Liver (tissue), 9 donors: Measurements from ENCODE around the gene FOXN4. TPM values are rescaled to one million over a fixed set of nuclear protein-coding genes. Genes with fewer than 3 reads are reported as not detected.

ENCODE experiments used
- DNase-seq: peaks from one replicate; pipeline ENCODE4 v3.0.0-alpha.2; 2017; ENCODE audit warnings: low spot score
- H3K27ac ChIP-seq, 2 donors: one replicate each; pipeline ENCODE4 v1.7.0; 2013; ENCODE audit warnings: inconsistent platforms in 2 of 2, low read length in 2 of 2, control low read depth in 1 of 2, low read depth in 1 of 2, mild to moderate bottlenecking in 1 of 2
- H3K27me3 ChIP-seq, 4 donors: one replicate each; pipeline versions ENCODE4 v1.6.1 to v1.7.0; 2013; ENCODE audit warnings: low read length in 3 of 4, inconsistent platforms in 1 of 4, mild to moderate bottlenecking in 1 of 4, moderate library complexity in 1 of 4; ENCODE audit not compliant: control insufficient read depth in 4 of 4, insufficient read depth in 4 of 4
- H3K36me3 ChIP-seq, 4 donors: one replicate each; pipeline versions ENCODE4 v1.6.1 to v1.7.0; 2013; ENCODE audit warnings: low read length in 3 of 4, mild to moderate bottlenecking in 3 of 4, low read depth in 1 of 4, moderate library complexity in 1 of 4; ENCODE audit not compliant: control insufficient read depth in 4 of 4, insufficient read depth in 3 of 4
- H3K4me1 ChIP-seq, 4 donors: one replicate each; pipeline versions ENCODE4 v1.6.1 to v1.7.0; 2013; ENCODE audit warnings: low read length in 3 of 4, mild to moderate bottlenecking in 3 of 4, moderate library complexity in 1 of 4; ENCODE audit not compliant: control insufficient read depth in 4 of 4, insufficient read depth in 4 of 4
- H3K4me3 ChIP-seq, 3 donors: one replicate each; pipeline versions ENCODE4 v1.6.1 to v1.7.0; 2013; ENCODE audit warnings: low read length in 3 of 3, control low read depth in 1 of 3, low read depth in 1 of 3, mild to moderate bottlenecking in 1 of 3
- H3K9ac ChIP-seq, 2 donors: one replicate each; pipeline ENCODE4 v1.7.0; 2013; ENCODE audit warnings: low read length in 2 of 2, mild to moderate bottlenecking in 2 of 2, moderate library complexity in 2 of 2, control low read depth in 1 of 2, low read depth in 1 of 2
- H3K9me3 ChIP-seq, 4 donors: one replicate each; pipeline versions ENCODE4 v1.6.1 to v1.7.0; 2013; ENCODE audit warnings: low read length in 3 of 4; ENCODE audit not compliant: control insufficient read depth in 4 of 4
- EGR1 ChIP-seq, 2 donors: IDR thresholded peaks; 2 replicates each; pipeline ENCODE4 v1.6.1; 2016 to 2018; ENCODE audit warnings: antibody characterized with exemption in 2 of 2, low read depth in 2 of 2
- FOXA1 ChIP-seq: IDR thresholded peaks from 2 replicates; pipeline ENCODE4 v1.6.1; 2016; ENCODE audit warnings: antibody characterized with exemption
- FOXA2 ChIP-seq: IDR thresholded peaks from 2 replicates; pipeline ENCODE4 v1.6.1; 2016; ENCODE audit warnings: antibody characterized with exemption
- GABPA ChIP-seq, 2 donors: IDR thresholded peaks in 1 of 2; conservative IDR thresholded peaks in 1 of 2; 2 replicates each; pipeline ENCODE4 v1.6.1; 2016; ENCODE audit warnings: antibody characterized with exemption in 2 of 2, mild to moderate bottlenecking in 1 of 2, moderate library complexity in 1 of 2
- HNF4A ChIP-seq, 2 donors: conservative IDR thresholded peaks; 2 replicates each; pipeline ENCODE4 v1.6.1; 2016; ENCODE audit warnings: antibody characterized with exemption in 2 of 2, mild to moderate bottlenecking in 2 of 2
- HNF4G ChIP-seq: IDR thresholded peaks from 2 replicates; pipeline ENCODE4 v1.6.1; 2016; ENCODE audit warnings: antibody characterized with exemption
- JUND ChIP-seq, 2 donors: IDR thresholded peaks; 2 replicates each; pipeline ENCODE4 v1.6.1; 2016; ENCODE audit warnings: antibody characterized with exemption in 2 of 2
- NR2F2 ChIP-seq: IDR thresholded peaks from 2 replicates; pipeline ENCODE4 v1.6.1; 2016; ENCODE audit warnings: antibody characterized with exemption
- RAD21 ChIP-seq, 2 donors: IDR thresholded peaks; 2 replicates each; pipeline ENCODE4 v1.6.1; 2016; ENCODE audit warnings: antibody characterized with exemption in 2 of 2, mild to moderate bottlenecking in 2 of 2
- RXRA ChIP-seq, 2 donors: IDR thresholded peaks; 2 replicates each; pipeline ENCODE4 v1.6.1; 2017 to 2018; ENCODE audit warnings: antibody characterized with exemption in 2 of 2, mild to moderate bottlenecking in 1 of 2
- SP1 ChIP-seq: IDR thresholded peaks from 2 replicates; pipeline ENCODE4 v1.6.1; 2018; ENCODE audit warnings: antibody characterized with exemption, mild to moderate bottlenecking
- TAF1 ChIP-seq: conservative IDR thresholded peaks from 2 replicates; pipeline ENCODE4 v1.6.1; 2016; ENCODE audit warnings: antibody characterized with exemption, mild to moderate bottlenecking
- YY1 ChIP-seq: IDR thresholded peaks from 2 replicates; pipeline ENCODE4 v1.6.1; 2016; ENCODE audit warnings: antibody characterized with exemption, mild to moderate bottlenecking
- WGBS: extraction: QIAGEN DNeasy Blood & Tissue Kit; methylation state at CpG from one replicate; pipeline ENCODE4 v1.1.7; 2013; 5-methylcytosine and 5-hydroxymethylcytosine counted together
- polyA plus RNA-seq, 2 donors: library from polyadenylated mRNA; stranded (reverse) in 1 of 2; unstranded in 1 of 2; fragments of 200-250 nt in 1 of 2; fragments of >200 nt in 1 of 2; fragmentation: Nextera tagmentation in 1 of 2; extraction: Ambion mirVana in 1 of 2; gene quantifications; one replicate each; pipeline versions ENCODE4 v1.2.1 to v1.2.3, GENCODE V29; 2013 to 2015
- total RNA-seq, 2 donors: library from RNA; depleted of rRNA; stranded (reverse); fragments of >200 nt; gene quantifications; one replicate each; pipeline ENCODE4 v1.2.3, GENCODE V29; 2014
- TF ChIP-seq, protein P1 (sequence below): IDR thresholded peaks from 2 replicates; pipeline ENCODE4 v1.6.1; 2016; ENCODE audit warnings: antibody characterized with exemption
- TF ChIP-seq, protein P2 (sequence below): IDR thresholded peaks from 2 replicates; pipeline ENCODE4 v1.6.1; 2016; ENCODE audit warnings: antibody characterized with exemption
- TF ChIP-seq, protein P3 (sequence below): IDR thresholded peaks from 2 replicates; pipeline ENCODE4 v1.6.1; 2016; ENCODE audit warnings: antibody characterized with exemption, mild to moderate bottlenecking
- TF ChIP-seq, protein P4 (sequence below): IDR thresholded peaks from 2 replicates; pipeline ENCODE4 v1.6.1; 2016; ENCODE audit warnings: antibody characterized with exemption
- TF ChIP-seq, protein P5 (sequence below): fragments of 150-350 bp; IDR thresholded peaks from 2 replicates; pipeline ENCODE4 v1.5.1; 2017; ENCODE audit warnings: improper control_type of control experiment, low read depth, low read length; ENCODE audit not compliant: missing input control
- donor health status: healthy.
- donor health status: healthy.
- donor health status: healthy.
- donor health status: healthy.
- donor health status: healthy.

The FOXN4 gene
- total and polyA plus RNA-seq, 4 donors = not detected

DNA sequence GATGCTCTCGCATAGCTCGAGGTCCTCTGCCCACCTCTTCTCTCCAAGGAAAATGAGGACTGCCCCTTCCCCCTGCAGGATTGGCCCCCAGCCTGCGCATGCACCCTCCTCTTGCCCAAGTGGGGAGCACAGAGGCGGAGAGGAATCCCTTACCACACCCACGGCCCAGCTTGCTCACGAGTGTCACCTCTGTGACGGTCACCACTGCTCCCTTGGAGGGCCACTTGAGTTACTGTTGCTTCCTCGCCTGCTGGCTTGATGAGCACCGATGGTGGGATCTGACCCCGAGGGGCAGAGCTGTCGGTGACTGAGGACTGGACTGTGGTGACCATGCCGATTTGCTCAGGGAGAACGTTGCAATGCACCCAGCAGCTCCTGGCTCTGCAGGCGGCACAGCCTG lies 41.7 kb downstream of the FOXN4 start (continued):
- TF ChIP-seq RAD21 (IDR thresholded peaks at IDR 0.05) (no peak), HNF4G (no peak), RXRA (IDR thresholded peaks at IDR 0.05) (no peak), FOXA1 (no peak), YY1 (no peak), SP1 (no peak)
- TF ChIP-seq, protein P1, sequence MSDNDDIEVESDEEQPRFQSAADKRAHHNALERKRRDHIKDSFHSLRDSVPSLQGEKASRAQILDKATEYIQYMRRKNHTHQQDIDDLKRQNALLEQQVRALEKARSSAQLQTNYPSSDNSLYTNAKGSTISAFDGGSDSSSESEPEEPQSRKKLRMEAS = no peak

DNA sequence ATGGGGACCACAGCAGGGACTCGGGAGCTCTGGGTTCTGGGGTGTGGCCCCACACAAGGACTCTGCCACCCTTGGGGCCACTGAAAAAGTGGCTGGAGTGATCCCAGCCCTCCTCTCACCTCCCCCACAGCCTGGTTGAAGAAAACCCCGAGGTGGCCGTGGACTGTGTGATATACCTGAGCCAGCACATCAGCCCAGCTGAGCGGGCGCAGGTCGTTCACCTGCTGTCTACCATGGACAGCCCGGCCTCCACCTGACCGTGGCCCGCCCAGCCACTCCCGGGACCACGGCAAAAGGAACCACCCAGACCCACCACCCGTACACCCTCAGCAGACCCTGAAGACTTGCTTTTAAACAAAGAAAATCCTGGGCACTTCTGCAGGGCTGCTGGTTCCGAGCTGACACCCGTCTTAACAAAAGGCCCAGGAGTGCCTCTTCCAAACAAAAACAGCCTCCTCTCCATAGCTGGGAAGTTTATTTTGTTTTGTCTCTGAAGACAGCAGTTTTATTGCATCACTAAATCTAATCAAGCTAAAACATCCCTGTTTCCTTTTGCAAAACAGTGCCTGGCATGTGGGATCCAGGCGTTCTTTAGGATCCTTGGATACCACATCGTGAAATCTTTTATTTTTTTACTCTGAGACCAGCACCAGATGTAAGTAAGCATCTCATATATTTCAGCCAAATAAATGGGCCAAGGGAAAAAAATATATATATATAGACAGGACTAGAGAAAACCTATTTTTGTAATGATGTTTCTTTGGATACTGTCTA lies 42.8 kb downstream of the FOXN4 start:
- H3K27me3 ChIP-seq = no peaks in the 10 kb centered on the region
- TF ChIP-seq, protein P2, sequence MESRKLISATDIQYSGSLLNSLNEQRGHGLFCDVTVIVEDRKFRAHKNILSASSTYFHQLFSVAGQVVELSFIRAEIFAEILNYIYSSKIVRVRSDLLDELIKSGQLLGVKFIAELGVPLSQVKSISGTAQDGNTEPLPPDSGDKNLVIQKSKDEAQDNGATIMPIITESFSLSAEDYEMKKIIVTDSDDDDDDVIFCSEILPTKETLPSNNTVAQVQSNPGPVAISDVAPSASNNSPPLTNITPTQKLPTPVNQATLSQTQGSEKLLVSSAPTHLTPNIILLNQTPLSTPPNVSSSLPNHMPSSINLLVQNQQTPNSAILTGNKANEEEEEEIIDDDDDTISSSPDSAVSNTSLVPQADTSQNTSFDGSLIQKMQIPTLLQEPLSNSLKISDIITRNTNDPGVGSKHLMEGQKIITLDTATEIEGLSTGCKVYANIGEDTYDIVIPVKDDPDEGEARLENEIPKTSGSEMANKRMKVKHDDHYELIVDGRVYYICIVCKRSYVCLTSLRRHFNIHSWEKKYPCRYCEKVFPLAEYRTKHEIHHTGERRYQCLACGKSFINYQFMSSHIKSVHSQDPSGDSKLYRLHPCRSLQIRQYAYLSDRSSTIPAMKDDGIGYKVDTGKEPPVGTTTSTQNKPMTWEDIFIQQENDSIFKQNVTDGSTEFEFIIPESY = no peak
- no peak for TF ChIP-seq YY1
- TF ChIP-seq, protein P1 = no peak
- no peak for TF ChIP-seq GABPA (IDR thresholded peaks at IDR 0.05 in 1 of 2, conservative IDR thresholded peaks at IDR 0.05 in 1 of 2)
- no peak for TF ChIP-seq RAD21 (IDR thresholded peaks at IDR 0.05)
- TF ChIP-seq NR2F2 = no peak
- TF ChIP-seq, protein P3, sequence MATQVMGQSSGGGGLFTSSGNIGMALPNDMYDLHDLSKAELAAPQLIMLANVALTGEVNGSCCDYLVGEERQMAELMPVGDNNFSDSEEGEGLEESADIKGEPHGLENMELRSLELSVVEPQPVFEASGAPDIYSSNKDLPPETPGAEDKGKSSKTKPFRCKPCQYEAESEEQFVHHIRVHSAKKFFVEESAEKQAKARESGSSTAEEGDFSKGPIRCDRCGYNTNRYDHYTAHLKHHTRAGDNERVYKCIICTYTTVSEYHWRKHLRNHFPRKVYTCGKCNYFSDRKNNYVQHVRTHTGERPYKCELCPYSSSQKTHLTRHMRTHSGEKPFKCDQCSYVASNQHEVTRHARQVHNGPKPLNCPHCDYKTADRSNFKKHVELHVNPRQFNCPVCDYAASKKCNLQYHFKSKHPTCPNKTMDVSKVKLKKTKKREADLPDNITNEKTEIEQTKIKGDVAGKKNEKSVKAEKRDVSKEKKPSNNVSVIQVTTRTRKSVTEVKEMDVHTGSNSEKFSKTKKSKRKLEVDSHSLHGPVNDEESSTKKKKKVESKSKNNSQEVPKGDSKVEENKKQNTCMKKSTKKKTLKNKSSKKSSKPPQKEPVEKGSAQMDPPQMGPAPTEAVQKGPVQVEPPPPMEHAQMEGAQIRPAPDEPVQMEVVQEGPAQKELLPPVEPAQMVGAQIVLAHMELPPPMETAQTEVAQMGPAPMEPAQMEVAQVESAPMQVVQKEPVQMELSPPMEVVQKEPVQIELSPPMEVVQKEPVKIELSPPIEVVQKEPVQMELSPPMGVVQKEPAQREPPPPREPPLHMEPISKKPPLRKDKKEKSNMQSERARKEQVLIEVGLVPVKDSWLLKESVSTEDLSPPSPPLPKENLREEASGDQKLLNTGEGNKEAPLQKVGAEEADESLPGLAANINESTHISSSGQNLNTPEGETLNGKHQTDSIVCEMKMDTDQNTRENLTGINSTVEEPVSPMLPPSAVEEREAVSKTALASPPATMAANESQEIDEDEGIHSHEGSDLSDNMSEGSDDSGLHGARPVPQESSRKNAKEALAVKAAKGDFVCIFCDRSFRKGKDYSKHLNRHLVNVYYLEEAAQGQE = no peak
- TF ChIP-seq FOXA1 = no peak
- no peak for TF ChIP-seq TAF1
- no peak for TF ChIP-seq HNF4A (conservative IDR thresholded peaks at IDR 0.05)
- TF ChIP-seq RXRA (IDR thresholded peaks at IDR 0.05) = no peak
- no peak for TF ChIP-seq HNF4G
- no peak for TF ChIP-seq JUND (IDR thresholded peaks at IDR 0.05)
- no peak for TF ChIP-seq EGR1 (IDR thresholded peaks at IDR 0.05; ENCODE audit: low read depth in 2 of 2)
- TF ChIP-seq, protein P4, sequence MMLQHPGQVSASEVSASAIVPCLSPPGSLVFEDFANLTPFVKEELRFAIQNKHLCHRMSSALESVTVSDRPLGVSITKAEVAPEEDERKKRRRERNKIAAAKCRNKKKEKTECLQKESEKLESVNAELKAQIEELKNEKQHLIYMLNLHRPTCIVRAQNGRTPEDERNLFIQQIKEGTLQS = no peak
- TF ChIP-seq, protein P5, sequence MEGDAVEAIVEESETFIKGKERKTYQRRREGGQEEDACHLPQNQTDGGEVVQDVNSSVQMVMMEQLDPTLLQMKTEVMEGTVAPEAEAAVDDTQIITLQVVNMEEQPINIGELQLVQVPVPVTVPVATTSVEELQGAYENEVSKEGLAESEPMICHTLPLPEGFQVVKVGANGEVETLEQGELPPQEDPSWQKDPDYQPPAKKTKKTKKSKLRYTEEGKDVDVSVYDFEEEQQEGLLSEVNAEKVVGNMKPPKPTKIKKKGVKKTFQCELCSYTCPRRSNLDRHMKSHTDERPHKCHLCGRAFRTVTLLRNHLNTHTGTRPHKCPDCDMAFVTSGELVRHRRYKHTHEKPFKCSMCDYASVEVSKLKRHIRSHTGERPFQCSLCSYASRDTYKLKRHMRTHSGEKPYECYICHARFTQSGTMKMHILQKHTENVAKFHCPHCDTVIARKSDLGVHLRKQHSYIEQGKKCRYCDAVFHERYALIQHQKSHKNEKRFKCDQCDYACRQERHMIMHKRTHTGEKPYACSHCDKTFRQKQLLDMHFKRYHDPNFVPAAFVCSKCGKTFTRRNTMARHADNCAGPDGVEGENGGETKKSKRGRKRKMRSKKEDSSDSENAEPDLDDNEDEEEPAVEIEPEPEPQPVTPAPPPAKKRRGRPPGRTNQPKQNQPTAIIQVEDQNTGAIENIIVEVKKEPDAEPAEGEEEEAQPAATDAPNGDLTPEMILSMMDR = no peak
- TF ChIP-seq FOXA2 = no peak
- no peak for TF ChIP-seq SP1
- DNase-seq = no peak
- no peaks in the 10 kb centered on the region for H3K4me1 ChIP-seq
- 92% methylated on average over 16 of the region's 16 CpGs for WGBS
- peaks cover 28 to 61% (median 42%) of the 10 kb centered on the region in 4 donors for H3K36me3 ChIP-seq
- no peak overlapping the region for H3K4me3 ChIP-seq
- no peak overlapping the region for H3K9ac ChIP-seq
- H3K9me3 ChIP-seq = no peaks in the 10 kb centered on the region
- H3K27ac ChIP-seq = no peak overlapping the region
